Measurements from ENCODE around the gene DYSF.
"Not testable (repeated sequence)": the region's sequence is repeated elsewhere in the genome, so short reads cannot be mapped to it uniquely, and the experiment has no call there.

The DYSF gene

GRCh38 chr2:71473346-71474031, 20.1 kb downstream of the DYSF start:
- no peak for DNase-seq

GRCh38 chr2:71474116-71474743, 20.9 kb downstream of the DYSF start:
- no peak for DNase-seq

- no peak for DNase-seq
Observed at GRCh38 chr2:71474744-71475397, 21.5 kb downstream of the DYSF start.

GRCh38 chr2:71476495-71476894, 23.1 kb downstream of the DYSF start:
- DNase-seq = no peak

- DNase-seq = no peak
Observed at GRCh38 chr2:71477231-71477691, 23.9 kb downstream of the DYSF start.

GRCh38 chr2:71478806-71479205, 25.4 kb downstream of the DYSF start:
- no peak for DNase-seq

- DNase-seq = no peak
Observed at GRCh38 chr2:71479261-71479660, 25.9 kb downstream of the DYSF start.

GRCh38 chr2:71481111-71481510, 27.8 kb downstream of the DYSF start:
- DNase-seq = no peak

- DNase-seq = no peak
Observed at GRCh38 chr2:71482055-71482454, 28.7 kb downstream of the DYSF start.

- no peak for DNase-seq
Observed at GRCh38 chr2:71483246-71483645, 29.9 kb downstream of the DYSF start.

GRCh38 chr2:71484354-71484753, 31.0 kb downstream of the DYSF start:
- no peak for DNase-seq

- no peak for DNase-seq
Observed at GRCh38 chr2:71486881-71487640, 33.7 kb downstream of the DYSF start.

- not testable (repeated sequence) for DNase-seq
Observed at GRCh38 chr2:71491551-71491950, 38.2 kb downstream of the DYSF start.

GRCh38 chr2:71492112-71492511, 38.8 kb downstream of the DYSF start:
- DNase-seq = no peak

GRCh38 chr2:71494091-71494490, 40.7 kb downstream of the DYSF start:
- DNase-seq = no peak

GRCh38 chr2:71494523-71495155, 41.3 kb downstream of the DYSF start:
- DNase-seq = no peak

GRCh38 chr2:71496156-71496770, 42.9 kb downstream of the DYSF start:
- DNase-seq = no peak

GRCh38 chr2:71498261-71498701, 44.9 kb downstream of the DYSF start:
- DNase-seq = no peak

- DNase-seq = no peak
Observed at GRCh38 chr2:71499691-71500090, 46.3 kb downstream of the DYSF start.

- no peak for DNase-seq
Observed at GRCh38 chr2:71500426-71501079, 47.2 kb downstream of the DYSF start.

GRCh38 chr2:71502941-71503738, 49.8 kb downstream of the DYSF start:
- DNase-seq = no peak
